Activated naive CD8-positive, alpha-beta T cell treated with anti-CD3 and anti-CD28 coated beads, Interleukin-2, amount 10 ng/mL, durations not matched to agents 7 days and 5 days (primary cell): Measurements from ENCODE around the gene PKIG. TPM values are rescaled to one million over a fixed set of nuclear protein-coding genes. Genes with fewer than 3 reads are reported as not detected.

Source experiments
- ATAC-seq: fragments of 150-1000 bp; cut with Tn5 transposase; one replicate; pipeline ENCODE4 v1.10.0; 2021; ENCODE audit warnings: low read depth, moderate library complexity
- POLR2A ChIA-PET: fragments of 350-600 bp; sonication (Branson Sonifier 250); formaldehyde crosslinking; loops from one replicate; lab custom pipeline; 2021; ENCODE audit warnings: antibody characterized with exemption; lab: Charles Lee
- DNase-seq: peaks from one replicate; pipeline ENCODE4 v3.0.0; 2021
- H3K27ac Mint-ChIP-seq: one replicate; pipeline ENCODE4 v1.8.0; 2022; ENCODE audit warnings: mild to moderate bottlenecking, mixed read lengths
- H3K27me3 Mint-ChIP-seq: one replicate; pipeline ENCODE4 v1.8.0; 2022; ENCODE audit warnings: mild to moderate bottlenecking, moderate library complexity, mixed read lengths
- H3K36me3 Mint-ChIP-seq: one replicate; pipeline ENCODE4 v1.8.0; 2021; ENCODE audit warnings: mild to moderate bottlenecking, mixed read lengths
- H3K4me1 Mint-ChIP-seq: one replicate; pipeline ENCODE4 v1.8.0; 2021; ENCODE audit warnings: mixed read lengths
- H3K4me3 Mint-ChIP-seq: one replicate; pipeline ENCODE4 v1.8.0; 2022; ENCODE audit warnings: mild to moderate bottlenecking, moderate library complexity, mixed read lengths
- H3K9me3 Mint-ChIP-seq: one replicate; pipeline ENCODE4 v1.8.0; 2021; ENCODE audit warnings: mixed read lengths
- total RNA-seq, 2 experiments: library from RNA; stranded (reverse); gene quantifications; one replicate each; pipeline ENCODE4 v1.2.3, GENCODE V29; 2021

The PKIG gene
- total RNA-seq, 2 experiments from 2014 or later, result 2.5 to 3.1 TPM

DNA sequence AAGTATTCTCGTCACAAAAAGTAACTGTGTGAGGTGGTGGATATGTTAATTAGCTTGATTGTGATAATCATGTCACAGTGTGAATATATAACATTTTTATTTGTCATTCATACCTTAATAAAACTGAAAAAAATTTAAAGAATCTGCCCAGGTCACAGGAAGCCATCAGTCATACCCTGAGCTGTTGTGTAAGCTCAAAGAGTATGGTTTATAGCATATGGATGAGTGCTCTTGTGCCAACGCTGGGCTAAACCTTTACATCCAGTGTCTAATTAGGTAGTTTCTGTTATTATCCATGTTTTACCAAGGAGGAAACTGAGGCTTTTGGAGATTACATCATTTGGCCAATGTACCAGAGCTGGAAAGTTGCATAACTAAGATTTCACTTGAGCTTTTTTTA is 11.4 kb downstream of the PKIG start:
- DNase-seq, result no peak
- H3K27me3 Mint-ChIP-seq, result no peaks in the 10 kb centered on the region
- no peak for ATAC-seq
- peaks cover 10% of the 10 kb centered on the region for H3K4me1 Mint-ChIP-seq
- POLR2A ChIA-PET, result no interaction called here
- no peaks in the 10 kb centered on the region for H3K9me3 Mint-ChIP-seq
- no peak overlapping the region for H3K4me3 Mint-ChIP-seq
- no peak overlapping the region for H3K27ac Mint-ChIP-seq
- H3K36me3 Mint-ChIP-seq, result no peaks in the 10 kb centered on the region

GRCh38 chr20:44594730-44595129 is 12.4 kb downstream of the PKIG start:
- Mint-ChIP-seq H3K36me3 (no peaks in the 10 kb centered on the region), H3K4me3 (no peak overlapping the region), H3K27me3 (no peaks in the 10 kb centered on the region), H3K27ac (no peak overlapping the region), H3K9me3 (no peaks in the 10 kb centered on the region), H3K4me1 (peaks cover 16% of the 10 kb centered on the region)
- ATAC-seq (no peak), DNase-seq (no peak)
- POLR2A ChIA-PET, result no interaction called here

- no peak for DNase-seq
- Mint-ChIP-seq H3K27me3 (no peaks in the 10 kb centered on the region), H3K36me3 (peaks cover 2% of the 10 kb centered on the region), H3K4me3 (no peak overlapping the region), H3K9me3 (no peaks in the 10 kb centered on the region), H3K4me1 (peaks cover 26% of the 10 kb centered on the region), H3K27ac (no peak overlapping the region)
- no peak for ATAC-seq
- POLR2A ChIA-PET, result no interaction called here
These were observed 13.6 kb downstream of the PKIG start for GRCh38 chr20:44596010-44596409.

- no peaks in the 10 kb centered on the region for H3K9me3 Mint-ChIP-seq
- peaks cover 30% of the 10 kb centered on the region for H3K4me1 Mint-ChIP-seq
- POLR2A ChIA-PET, result no interaction called here
These were observed 14.5 kb downstream of the PKIG start for GRCh38 chr20:44596876-44597275.

DNA sequence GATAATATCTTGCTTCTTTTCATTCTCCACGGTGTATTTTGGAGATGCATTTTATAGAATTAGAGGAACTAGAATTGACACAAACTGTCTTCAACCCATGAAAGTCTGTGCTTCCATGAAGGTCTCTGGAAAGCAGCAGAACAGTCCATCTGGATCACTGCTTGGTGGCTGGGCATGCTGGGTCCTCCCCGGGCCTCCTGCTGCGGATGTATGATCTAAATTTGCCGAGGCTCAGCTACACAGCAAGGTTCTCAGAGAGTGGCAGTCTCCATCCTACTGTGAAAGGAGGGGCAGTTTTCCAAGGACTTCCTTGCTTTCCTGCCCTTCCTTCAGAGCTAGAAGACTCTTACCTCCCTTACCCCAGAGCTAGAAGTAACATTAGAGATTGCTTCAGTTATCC is 15.1 kb downstream of the PKIG start:
- H3K27me3 Mint-ChIP-seq, result no peaks in the 10 kb centered on the region
- DNase-seq (no peak), ATAC-seq (no peak)
- POLR2A ChIA-PET, result interaction anchor here (1.3 to 1.8 kb wide), 3 partner anchors 18 to 103 kb away, joined by 3 to 7 read pairs (median 4); partner anchors contain the start of gene SERINC3
- H3K4me1 Mint-ChIP-seq, result peaks cover 33% of the 10 kb centered on the region
- no peak overlapping the region for H3K27ac Mint-ChIP-seq
- peaks cover 2% of the 10 kb centered on the region for H3K36me3 Mint-ChIP-seq
- no peaks in the 10 kb centered on the region for H3K9me3 Mint-ChIP-seq
- no peak overlapping the region for H3K4me3 Mint-ChIP-seq

More at GRCh38 chr20:44596876-44597275, 14.5 kb downstream of the PKIG start:
- DNase-seq, result no peak
- Mint-ChIP-seq H3K4me3 (no peak overlapping the region), H3K27me3 (no peaks in the 10 kb centered on the region), H3K27ac (no peak overlapping the region), H3K36me3 (peaks cover 2% of the 10 kb centered on the region)
- ATAC-seq, result no peak

DNA sequence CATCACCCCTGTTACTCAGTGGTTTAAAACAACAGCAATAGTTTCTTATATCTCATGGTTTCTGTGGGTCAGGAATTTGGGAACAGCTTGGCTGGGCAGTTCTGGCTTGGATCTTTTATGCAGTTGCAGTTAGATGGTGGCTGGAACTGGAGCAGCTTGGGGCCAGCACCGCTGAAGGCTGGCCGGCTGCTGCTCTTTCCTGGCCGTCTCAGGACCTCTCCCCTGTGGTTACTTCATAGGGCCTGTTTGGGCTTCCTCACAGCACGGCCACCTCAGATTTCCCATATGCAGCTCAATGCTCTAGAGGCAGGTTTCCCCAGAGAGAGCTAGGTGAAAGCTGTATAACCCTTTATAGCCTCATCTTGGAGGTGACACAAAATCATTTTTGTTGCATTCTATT is 15.6 kb downstream of the PKIG start:
- H3K27me3 Mint-ChIP-seq, result no peaks in the 10 kb centered on the region
- H3K36me3 Mint-ChIP-seq, result peaks cover 2% of the 10 kb centered on the region
- POLR2A ChIA-PET, result interaction anchor here (0.5 to 1.8 kb wide), 4 partner anchors 18 to 103 kb away, joined by 3 to 7 read pairs (median 4); partner anchors contain the start of gene SERINC3
- peaks cover 33% of the 10 kb centered on the region for H3K4me1 Mint-ChIP-seq
- DNase-seq (no peak), ATAC-seq (no peak)
- H3K4me3 Mint-ChIP-seq, result peak overlapping the region; percentile 84
- H3K27ac Mint-ChIP-seq, result peak overlapping the region; percentile 85
- H3K9me3 Mint-ChIP-seq, result no peaks in the 10 kb centered on the region

GRCh38 chr20:44598423-44599305 is 16.3 kb downstream of the PKIG start:
- peaks cover 2% of the 10 kb centered on the region for H3K36me3 Mint-ChIP-seq
- DNase-seq (no peak), ATAC-seq (peak; percentile 94)
- peaks cover 33% of the 10 kb centered on the region for H3K4me1 Mint-ChIP-seq
- POLR2A ChIA-PET, result interaction anchor here (0.5 to 1.8 kb wide), 6 partner anchors 12 to 123 kb away, joined by 3 to 7 read pairs (median 4); partner anchors contain the start of genes SERINC3 and TTPAL
- peak overlapping the region; percentile 85 for H3K27ac Mint-ChIP-seq
- no peaks in the 10 kb centered on the region for H3K27me3 Mint-ChIP-seq
- H3K9me3 Mint-ChIP-seq, result no peaks in the 10 kb centered on the region
- H3K4me3 Mint-ChIP-seq, result peak overlapping the region; percentile 84

- POLR2A ChIA-PET, result no interaction called here
- Mint-ChIP-seq H3K4me3 (no peak overlapping the region), H3K36me3 (peaks cover 2% of the 10 kb centered on the region)
These were observed 17.3 kb downstream of the PKIG start for GRCh38 chr20:44599715-44600114.

DNA sequence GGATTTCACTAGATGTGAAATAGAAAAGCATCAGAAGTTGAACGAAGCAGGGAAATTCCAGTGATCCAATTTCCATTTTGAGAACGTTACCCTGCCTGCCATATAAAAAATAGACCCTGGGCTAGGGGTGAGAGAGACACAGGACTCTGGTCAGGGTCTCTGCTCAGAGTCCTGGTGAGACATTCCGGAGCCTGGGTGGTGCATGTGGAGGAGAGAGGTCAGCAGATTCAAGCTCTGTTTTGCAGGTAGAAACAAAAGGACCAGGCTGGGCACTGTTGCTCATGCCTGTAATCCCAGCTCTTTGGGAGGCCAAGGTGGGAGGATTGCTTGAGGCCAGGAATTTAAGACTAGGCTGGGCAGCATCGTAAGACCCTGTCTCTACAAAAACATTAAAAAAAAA is 17.9 kb downstream of the PKIG start:
- H3K9me3 Mint-ChIP-seq, result no peaks in the 10 kb centered on the region
- peaks cover 2% of the 10 kb centered on the region for H3K36me3 Mint-ChIP-seq
- H3K4me1 Mint-ChIP-seq, result peaks cover 33% of the 10 kb centered on the region
- peak overlapping the region; percentile 26 for H3K27ac Mint-ChIP-seq
- POLR2A ChIA-PET, result no interaction called here
- DNase-seq, result no peak
- no peaks in the 10 kb centered on the region for H3K27me3 Mint-ChIP-seq
- ATAC-seq, result no peak
- no peak overlapping the region for H3K4me3 Mint-ChIP-seq

More at GRCh38 chr20:44599715-44600114, 17.3 kb downstream of the PKIG start:
- no peaks in the 10 kb centered on the region for H3K9me3 Mint-ChIP-seq
- DNase-seq (no peak), ATAC-seq (no peak)
- peaks cover 33% of the 10 kb centered on the region for H3K4me1 Mint-ChIP-seq
- H3K27ac Mint-ChIP-seq, result peak overlapping the region; percentile 22
- H3K27me3 Mint-ChIP-seq, result no peaks in the 10 kb centered on the region

DNA sequence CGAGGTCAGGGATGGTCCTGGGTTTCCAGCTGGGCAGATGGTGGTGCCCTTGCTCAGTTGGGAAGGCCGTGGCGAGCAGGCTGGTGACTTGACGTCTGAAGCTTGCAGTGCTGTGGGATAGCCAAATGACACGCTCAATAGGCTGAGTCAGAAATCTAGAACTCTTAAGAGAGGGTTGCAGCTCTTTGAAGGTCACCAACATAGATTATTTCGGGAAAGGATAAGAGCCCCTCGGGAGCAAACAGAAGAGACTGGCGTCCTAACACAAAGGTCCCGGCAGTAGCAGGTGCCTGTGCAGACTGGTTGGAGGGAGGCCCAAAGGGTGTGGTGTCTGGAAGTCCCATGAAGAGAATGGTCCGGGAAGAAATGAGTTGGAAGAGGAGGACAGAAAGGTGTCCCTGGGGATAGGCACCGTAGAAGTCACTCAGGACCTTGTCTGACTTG is 18.4 kb downstream of the PKIG start:
- Mint-ChIP-seq H3K9me3 (no peaks in the 10 kb centered on the region), H3K27ac (no peak overlapping the region), H3K36me3 (peaks cover 2% of the 10 kb centered on the region), H3K4me3 (no peak overlapping the region), H3K4me1 (peaks cover 33% of the 10 kb centered on the region), H3K27me3 (no peaks in the 10 kb centered on the region)
- DNase-seq, result no peak
- no peak for ATAC-seq
- POLR2A ChIA-PET, result no interaction called here

DNA sequence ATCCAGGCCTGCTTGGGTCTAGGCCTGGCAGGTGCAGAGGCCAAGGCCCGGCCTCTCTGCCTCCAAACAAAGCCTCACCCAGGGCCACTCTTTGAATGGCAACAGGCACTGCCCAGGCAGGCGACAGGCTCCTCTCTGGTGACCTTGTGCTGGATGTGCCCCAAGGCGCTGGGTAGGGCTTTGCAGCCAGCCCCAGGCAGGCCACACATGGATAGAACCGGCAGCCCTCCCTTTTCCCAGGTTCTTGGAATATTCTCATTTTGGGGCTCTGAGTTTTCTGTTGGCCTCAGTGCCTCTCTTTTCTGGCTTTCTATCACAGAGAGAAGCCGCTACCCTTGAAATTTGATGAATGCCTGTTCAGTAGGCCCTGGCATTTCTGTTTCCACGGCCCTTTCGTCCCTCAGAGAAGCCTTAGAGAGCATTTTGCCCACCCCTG is 18.9 kb downstream of the PKIG start:
- H3K27ac Mint-ChIP-seq, result no peak overlapping the region
- peaks cover 2% of the 10 kb centered on the region for H3K36me3 Mint-ChIP-seq
- ATAC-seq (no peak), DNase-seq (no peak)
- H3K9me3 Mint-ChIP-seq, result no peaks in the 10 kb centered on the region
- POLR2A ChIA-PET, result no interaction called here
- no peak overlapping the region for H3K4me3 Mint-ChIP-seq
- H3K4me1 Mint-ChIP-seq, result peaks cover 33% of the 10 kb centered on the region
- no peaks in the 10 kb centered on the region for H3K27me3 Mint-ChIP-seq

DNA sequence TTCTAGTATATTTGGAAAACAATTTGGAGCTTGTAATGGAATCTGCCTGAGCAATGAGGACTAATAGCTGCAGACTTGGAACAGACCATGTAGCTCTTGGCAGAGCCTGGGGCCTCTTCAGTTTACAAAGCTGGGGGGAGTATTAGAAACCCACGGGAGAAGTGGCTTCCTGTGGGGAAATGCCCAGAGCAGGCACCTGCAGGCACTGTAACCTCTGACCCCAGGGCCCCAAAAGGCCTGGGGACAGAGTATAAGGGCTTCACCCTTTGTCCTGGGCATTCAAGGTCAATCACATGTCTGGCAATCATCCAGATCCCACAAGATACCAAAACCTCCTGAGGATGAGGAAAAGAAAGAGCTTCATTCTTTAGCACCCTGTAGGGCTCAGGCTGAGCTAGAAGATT is 19.4 kb downstream of the PKIG start:
- ATAC-seq (no peak), DNase-seq (no peak)
- H3K27ac Mint-ChIP-seq, result no peak overlapping the region
- H3K4me3 Mint-ChIP-seq, result no peak overlapping the region
- H3K27me3 Mint-ChIP-seq, result no peaks in the 10 kb centered on the region
- no peaks in the 10 kb centered on the region for H3K9me3 Mint-ChIP-seq
- peaks cover 33% of the 10 kb centered on the region for H3K4me1 Mint-ChIP-seq
- peaks cover 2% of the 10 kb centered on the region for H3K36me3 Mint-ChIP-seq
- POLR2A ChIA-PET, result no interaction called here

DNA sequence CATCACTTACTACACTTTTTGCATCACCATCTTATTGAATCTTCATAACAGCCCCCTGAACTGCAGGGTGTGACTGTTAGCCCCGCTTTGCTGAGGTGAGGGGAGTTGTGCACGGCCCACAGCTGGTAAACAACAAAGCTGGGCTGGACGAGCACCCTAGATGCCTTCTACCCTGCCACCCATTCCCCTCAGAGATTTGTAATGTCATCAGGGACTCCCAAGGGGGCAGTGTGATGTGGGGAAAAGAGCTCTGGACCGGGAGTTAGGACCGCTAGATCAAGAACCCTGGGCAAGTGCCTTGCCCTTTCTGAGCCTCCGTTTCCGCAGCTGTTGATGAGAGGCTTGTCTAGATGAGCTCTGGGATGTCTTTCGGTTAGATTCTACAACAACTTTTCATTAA is 20.9 kb downstream of the PKIG start:
- POLR2A ChIA-PET, result no interaction called here
- Mint-ChIP-seq H3K4me1 (peaks cover 27% of the 10 kb centered on the region), H3K36me3 (peaks cover 2% of the 10 kb centered on the region), H3K9me3 (no peaks in the 10 kb centered on the region), H3K27ac (no peak overlapping the region), H3K4me3 (no peak overlapping the region), H3K27me3 (no peaks in the 10 kb centered on the region)
- ATAC-seq, result no peak
- no peak for DNase-seq
